Stimulated activated CD4-positive, alpha-beta T cell treated with anti-CD3 and anti-CD28 coated beads, Interleukin-4, amount 100 ng/mL, for 4 hours (primary cell): ENCODE results near the gene PPP1R3E.
"Not testable (repeated sequence)": the region's sequence is repeated elsewhere in the genome, so short reads cannot be mapped to it uniquely, and the experiment has no call there.

Source experiments
- DNase-seq, 2 experiments: peaks; one replicate each; pipeline ENCODE4 v3.0.0-alpha.2; 2020

The PPP1R3E gene

GRCh38 chr14:23297096-23297495, 5.6 kb downstream of the PPP1R3E start:
- no peak for DNase-seq

GRCh38 chr14:23296012-23296777, 6.5 kb downstream of the PPP1R3E start:
- DNase-seq, result no peak

GRCh38 chr14:23294734-23295561, 7.7 kb downstream of the PPP1R3E start:
- peak; percentile 36 to 45 for DNase-seq

- no peak for DNase-seq
These were observed 15.7 kb downstream of the PPP1R3E start for GRCh38 chr14:23286902-23287479.

- DNase-seq, result peak; percentile 96 to 97
These were observed 16.4 kb downstream of the PPP1R3E start, which contains the start of gene HOMEZ for GRCh38 chr14:23286020-23286901. TSS of gene HOMEZ (minus strand) at chr14:23286132. CDS start at chr14:23285952, 180 bp downstream.

- peak in 1 of 2 experiments; percentile 15 for DNase-seq
These were observed 17.1 kb downstream of the PPP1R3E start for GRCh38 chr14:23285530-23286019.

GRCh38 chr14:23284654-23285529, 17.8 kb downstream of the PPP1R3E start:
- no peak for DNase-seq

- no peak for DNase-seq
These were observed 21.4 kb downstream of the PPP1R3E start for GRCh38 chr14:23281247-23281646.

- not testable (repeated sequence) for DNase-seq
These were observed 24.7 kb downstream of the PPP1R3E start for GRCh38 chr14:23277928-23278327.

GRCh38 chr14:23277189-23277588, 25.5 kb downstream of the PPP1R3E start:
- DNase-seq, result no peak

- DNase-seq, result no peak
These were observed 27.2 kb downstream of the PPP1R3E start for GRCh38 chr14:23275412-23275811.

GRCh38 chr14:23269193-23269592, 33.5 kb downstream of the PPP1R3E start:
- DNase-seq, result no peak

- not testable (repeated sequence) for DNase-seq
These were observed 41.8 kb downstream of the PPP1R3E start for GRCh38 chr14:23260849-23261248.

GRCh38 chr14:23259426-23259825, 43.2 kb downstream of the PPP1R3E start:
- DNase-seq, result no peak

GRCh38 chr14:23258256-23258655, 44.4 kb downstream of the PPP1R3E start:
- DNase-seq, result no peak

GRCh38 chr14:23252420-23253333, 50.0 kb downstream of the PPP1R3E start:
- no peak for DNase-seq

GRCh38 chr14:23252006-23252405, 50.7 kb downstream of the PPP1R3E start:
- DNase-seq, result no peak

- DNase-seq, result no peak
These were observed 52.8 kb downstream of the PPP1R3E start for GRCh38 chr14:23249824-23250223.

- DNase-seq, result no peak
These were observed 54.1 kb downstream of the PPP1R3E start for GRCh38 chr14:23248601-23249000.
